GM23248 (cell line): ENCODE results near the gene DHRS1. TPM values are rescaled to one million over a fixed set of nuclear protein-coding genes. Genes with fewer than 3 reads are reported as not detected.

Experiments
- DNase-seq: peaks from one replicate; pipeline ENCODE4 v3.0.0-alpha.2; 2015
- H2AFZ ChIP-seq: fragments of 200-600 bp; sonication (generic); 2 replicates; pipeline ENCODE4 v1.6.1; 2016; ENCODE audit warnings: antibody characterized with exemption
- H3F3A ChIP-seq: fragments of 200-600 bp; sonication (generic); 2 replicates; pipeline ENCODE4 v1.6.1; 2016; ENCODE audit warnings: mild to moderate bottlenecking, antibody characterized with exemption, mixed run types; ENCODE audit not compliant: insufficient read depth
- H3K27ac ChIP-seq: fragments of 200-600 bp; sonication (generic); 2 replicates; pipeline ENCODE4 v1.5.1; 2016; ENCODE audit warnings: mild to moderate bottlenecking
- H3K27me3 ChIP-seq: fragments of 200-600 bp; sonication (generic); replicated peaks from 2 replicates; pipeline ENCODE4 v1.6.1; 2016; ENCODE audit warnings: mild to moderate bottlenecking; ENCODE audit not compliant: insufficient read depth
- H3K36me3 ChIP-seq: fragments of 200-600 bp; sonication (generic); 2 replicates; pipeline ENCODE4 v1.6.1; 2016; ENCODE audit warnings: low read depth, mild to moderate bottlenecking
- H3K4me1 ChIP-seq: fragments of 200-600 bp; sonication (generic); 2 replicates; pipeline ENCODE4 v1.6.1; 2016; ENCODE audit warnings: mild to moderate bottlenecking; ENCODE audit not compliant: insufficient read depth
- H3K4me2 ChIP-seq: fragments of 200-600 bp; sonication (generic); one replicate; pipeline ENCODE4 v1.6.1; 2016; ENCODE audit warnings: mild to moderate bottlenecking; ENCODE audit not compliant: unreplicated experiment
- H3K4me3 ChIP-seq: fragments of 200-600 bp; sonication (generic); 2 replicates; pipeline ENCODE4 v1.5.1; 2016; ENCODE audit warnings: mild to moderate bottlenecking
- H3K79me2 ChIP-seq: fragments of 200-600 bp; sonication (generic); 2 replicates; pipeline ENCODE4 v1.6.1; 2016; ENCODE audit warnings: mild to moderate bottlenecking; ENCODE audit not compliant: insufficient read depth
- H3K9ac ChIP-seq: fragments of 200-600 bp; sonication (generic); 2 replicates; pipeline ENCODE4 v1.6.1; 2016; ENCODE audit warnings: mild to moderate bottlenecking
- H3K9me2 ChIP-seq: fragments of 200-600 bp; sonication (generic); 2 replicates; pipeline ENCODE4 v1.6.1; 2016; ENCODE audit warnings: mixed run types, mild to moderate bottlenecking, moderate library complexity; ENCODE audit not compliant: insufficient read depth
- H3K9me3 ChIP-seq: fragments of 200-600 bp; sonication (generic); one replicate; pipeline ENCODE4 v1.6.1; 2017; ENCODE audit warnings: low read depth
- H4K20me1 ChIP-seq: fragments of 200-600 bp; sonication (generic); 2 replicates; pipeline ENCODE4 v1.6.0; 2016; ENCODE audit not compliant: insufficient read depth
- EZH2 ChIP-seq: fragments of 200-600 bp; sonication (generic); IDR thresholded peaks from 2 replicates; pipeline ENCODE4 v1.6.1; 2018; ENCODE audit warnings: antibody characterized with exemption, mild to moderate bottlenecking; ENCODE audit not compliant: insufficient read depth, poor library complexity, severe bottlenecking
- EZH2phosphoT487 ChIP-seq: fragments of 200-600 bp; sonication (generic); IDR thresholded peaks from 2 replicates; pipeline ENCODE4 v1.6.1; 2018; ENCODE audit warnings: antibody characterized with exemption, moderate library complexity, mild to moderate bottlenecking, low read depth; ENCODE audit not compliant: insufficient read depth
- WGBS, 2 experiments: methylation state at CpG; one replicate each; pipeline ENCODE4 v1.1.6; 2015 to 2017; ENCODE audit warnings: low lambda C conversion rate in 2 of 2, low coverage in 1 of 2; ENCODE audit errors: missing lambda C conversion rate in 2 of 2; 5-methylcytosine and 5-hydroxymethylcytosine counted together
- in situ Hi-C: fragments of 300-500 bp; cut with MboI; formaldehyde crosslinking; loops from 2 replicates; pipeline ENCODE4 v1.15.0; 2020
- polyA plus RNA-seq: library from polyadenylated mRNA; unstranded; fragments of >200 nt; fragmentation: Nextera tagmentation; extraction: Ambion mirVana; gene quantifications from 2 replicates; pipeline ENCODE4 v1.2.1, GENCODE V29; 2016
- total RNA-seq: library from RNA; depleted of rRNA; stranded (reverse); fragments of >200 nt; shearing (Covaris generic); gene quantifications from 2 replicates; pipeline ENCODE4 v1.2.3, GENCODE V29; 2014

The DHRS1 gene
- total and polyA plus RNA-seq, 2 experiments from 2014 or later, result 12.8 to 31.0 TPM

- Histone ChIP-seq H3K79me2 (no peaks in the 10 kb centered on the region), H3K27me3 (no peaks in the 10 kb centered on the region), H3F3A (peaks cover 8% of the 10 kb centered on the region; the same call in 1 of the 2 replicates), H3K9me3 (no peaks in the 10 kb centered on the region), H2AFZ (no peak overlapping the region), H3K9ac (no peak overlapping the region), H3K36me3 (peaks cover 5% of the 10 kb centered on the region; the same call in 1 of the 2 replicates), H3K4me3 (no peak overlapping the region), H4K20me1 (no peaks in the 10 kb centered on the region), H3K4me2 (no peak overlapping the region), H3K4me1 (peaks cover 15% of the 10 kb centered on the region), H3K27ac (no peak overlapping the region), H3K9me2 (no peaks in the 10 kb centered on the region)
- in situ Hi-C loops, result no loop called here
- TF ChIP-seq EZH2, result no peak
- TF ChIP-seq EZH2phosphoT487, result no peak
- 73 to 76% methylated on average over 7 of the region's 7 CpGs for WGBS, 2 experiments
- no peak for DNase-seq
These were observed 9.0 kb upstream of the DHRS1 start for GRCh38 chr14:24308342-24309124.

- H3F3A ChIP-seq, result peaks cover 8% of the 10 kb centered on the region; the same call in 1 of the 2 replicates
- H3K4me1 ChIP-seq, result peaks cover 15% of the 10 kb centered on the region
- WGBS, 2 experiments, result 61 to 66% methylated on average over 6 of the region's 6 CpGs
- H3K4me2 ChIP-seq, result no peak within 1 kb of the TSS
- peaks cover 10% of the 10 kb centered on the region; the same call in 1 of the 2 replicates for H3K36me3 ChIP-seq
- no peaks in the 10 kb centered on the region for H3K27me3 ChIP-seq
- no peak for TF ChIP-seq EZH2
- TF ChIP-seq EZH2phosphoT487, result no peak
- H3K9me3 ChIP-seq, result no peaks in the 10 kb centered on the region
- no peaks in the 10 kb centered on the region for H4K20me1 ChIP-seq
- H3K9ac ChIP-seq, result no peak within 1 kb of the TSS
- H3K4me3 ChIP-seq, result no peak within 1 kb of the TSS
- H3K27ac ChIP-seq, result no peak within 1 kb of the TSS
- in situ Hi-C loops, result no loop called here
- H2AFZ ChIP-seq, result no peak within 1 kb of the TSS
- no peaks in the 10 kb centered on the region for H3K9me2 ChIP-seq
- H3K79me2 ChIP-seq, result no peaks in the 10 kb centered on the region
- DNase-seq, result peak; percentile 75
These were observed 8.2 kb upstream of the DHRS1 start, which contains the start of gene CIDEB for GRCh38 chr14:24307575-24308341. CIDEB (minus strand) TSS chr14:24307977; CDS start chr14:24307858, 119 bp downstream.

GRCh38 chr14:24307156-24307574 lies 7.6 kb upstream of the DHRS1 start:
- peaks cover 8% of the 10 kb centered on the region; the same call in 1 of the 2 replicates for H3F3A ChIP-seq
- H3K79me2 ChIP-seq, result 0 out of 2 replicates have a peak, but pooled peaks cover 1% of the 10 kb centered on the region
- H3K36me3 ChIP-seq, result peaks cover 14% of the 10 kb centered on the region; the same call in 1 of the 2 replicates
- H3K9me3 ChIP-seq, result no peaks in the 10 kb centered on the region
- no peaks in the 10 kb centered on the region for H3K9me2 ChIP-seq
- no peaks in the 10 kb centered on the region for H4K20me1 ChIP-seq
- no peak overlapping the region for H3K9ac ChIP-seq
- H2AFZ ChIP-seq, result no peak overlapping the region
- H3K4me2 ChIP-seq, result no peak overlapping the region
- no peak for TF ChIP-seq EZH2
- TF ChIP-seq EZH2phosphoT487, result no peak
- in situ Hi-C loops, result no loop called here
- no peaks in the 10 kb centered on the region for H3K27me3 ChIP-seq
- H3K27ac ChIP-seq, result no peak overlapping the region
- WGBS, 2 experiments, result 88 to 90% methylated on average over 10 to 11 of the region's 11 CpGs
- peaks cover 15% of the 10 kb centered on the region for H3K4me1 ChIP-seq
- no peak for DNase-seq
- no peak overlapping the region for H3K4me3 ChIP-seq

GRCh38 chr14:24304019-24304387 lies 4.4 kb upstream of the DHRS1 start:
- Histone ChIP-seq H3K9ac (no peak overlapping the region), H3K36me3 (peaks cover 16% of the 10 kb centered on the region; the same call in 1 of the 2 replicates), H3K4me3 (no peak overlapping the region), H3K9me2 (no peaks in the 10 kb centered on the region), H3K4me1 (peaks cover 7% of the 10 kb centered on the region; the same call in 1 of the 2 replicates), H2AFZ (no peak overlapping the region), H3K79me2 (peaks cover 26% of the 10 kb centered on the region), H3F3A (peaks cover 8% of the 10 kb centered on the region), H3K27me3 (no peaks in the 10 kb centered on the region), H3K9me3 (no peaks in the 10 kb centered on the region), H3K4me2 (no peak overlapping the region), H3K27ac (no peak overlapping the region), H4K20me1 (no peaks in the 10 kb centered on the region)
- in situ Hi-C loops, result no loop called here
- no peak for TF ChIP-seq EZH2
- TF ChIP-seq EZH2phosphoT487, result no peak
- DNase-seq, result no peak
- WGBS, 2 experiments, result 95 to 98% methylated on average over 11 of the region's 11 CpGs
